HG03520 (cell line): ENCODE measurements around the gene MSRB1.
"Not testable (repeated sequence)": the region's sequence is repeated elsewhere in the genome, so short reads cannot be mapped to it uniquely, and the experiment has no call there.

Experiments
- ATAC-seq: cut with Tn5 transposase; IDR thresholded peaks from one replicate; pipeline ENCODE4 v1.9.1; 2021; ENCODE audit warnings: mild to moderate bottlenecking, moderate library complexity; ENCODE audit not compliant: unreplicated experiment

MSRB1 gene

DNA sequence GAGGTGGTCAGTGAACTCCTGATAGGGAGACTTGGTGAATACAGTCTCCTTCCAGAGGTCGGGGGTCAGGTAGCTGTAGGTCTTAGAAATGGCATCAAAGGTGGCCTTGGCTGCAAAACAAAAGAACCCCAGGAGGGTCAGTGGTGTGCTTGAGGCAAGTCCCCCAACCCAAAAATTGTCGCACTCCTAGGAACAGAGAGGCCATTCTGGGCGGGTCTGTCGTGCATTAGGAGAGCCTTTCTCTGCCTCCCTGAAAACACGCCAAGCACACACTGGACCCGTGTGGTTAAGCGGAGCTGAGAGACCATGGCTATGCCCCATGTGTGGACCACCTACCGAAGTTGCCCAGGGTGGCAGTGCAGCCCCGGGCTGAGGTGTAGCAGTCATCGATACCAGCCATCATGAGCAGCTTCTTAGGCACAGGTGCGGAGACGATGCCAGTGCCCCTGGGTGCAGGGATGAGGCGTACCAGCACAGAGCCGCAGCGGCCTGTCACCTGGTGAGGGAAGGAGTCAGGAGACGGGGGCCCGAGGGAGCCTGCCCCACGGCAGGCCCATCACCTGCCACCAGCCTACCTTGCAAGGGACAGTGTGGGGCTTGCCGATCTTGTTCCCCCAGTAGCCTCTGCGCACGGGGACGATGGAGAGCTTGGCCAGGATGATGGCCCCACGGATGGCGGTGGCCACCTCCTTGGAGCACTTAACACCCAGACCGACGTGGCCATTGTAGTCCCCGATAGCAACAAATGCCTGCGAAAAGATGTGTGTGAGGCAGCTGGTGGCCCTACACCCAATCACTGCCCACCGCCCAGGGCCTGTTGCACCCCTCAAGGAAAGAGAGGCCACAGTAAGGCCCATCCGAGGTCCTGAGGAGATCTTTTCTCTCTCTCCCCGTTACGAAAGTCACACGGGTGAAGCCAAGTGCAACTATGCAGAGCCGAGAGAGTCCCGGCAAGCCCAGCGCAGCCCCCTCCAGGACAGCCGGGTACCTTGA lies 19.5 kb upstream of the MSRB1 start:
- ATAC-seq, result not testable (repeated sequence)

DNA sequence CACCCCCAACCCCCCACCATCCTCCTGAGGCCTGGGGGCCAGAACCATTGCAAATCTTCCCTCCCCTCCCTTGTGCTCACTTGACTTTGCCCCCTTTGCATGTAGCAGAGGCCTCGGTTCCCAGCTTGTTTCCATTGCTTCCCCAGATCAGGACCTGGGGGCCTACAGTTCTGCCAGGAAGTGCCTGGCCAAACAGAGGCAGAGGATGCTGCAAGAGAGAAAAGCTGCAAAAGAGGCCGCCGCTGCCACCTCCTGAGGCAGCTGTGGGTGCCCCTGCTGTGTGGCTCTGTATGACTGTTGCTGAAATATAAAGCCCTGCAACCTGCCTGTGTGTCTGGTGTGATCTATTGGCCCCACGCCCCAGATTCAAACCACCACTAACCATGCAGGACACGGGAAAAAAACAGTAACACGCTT lies 18.7 kb upstream of the MSRB1 start:
- ATAC-seq, result no peak

DNA sequence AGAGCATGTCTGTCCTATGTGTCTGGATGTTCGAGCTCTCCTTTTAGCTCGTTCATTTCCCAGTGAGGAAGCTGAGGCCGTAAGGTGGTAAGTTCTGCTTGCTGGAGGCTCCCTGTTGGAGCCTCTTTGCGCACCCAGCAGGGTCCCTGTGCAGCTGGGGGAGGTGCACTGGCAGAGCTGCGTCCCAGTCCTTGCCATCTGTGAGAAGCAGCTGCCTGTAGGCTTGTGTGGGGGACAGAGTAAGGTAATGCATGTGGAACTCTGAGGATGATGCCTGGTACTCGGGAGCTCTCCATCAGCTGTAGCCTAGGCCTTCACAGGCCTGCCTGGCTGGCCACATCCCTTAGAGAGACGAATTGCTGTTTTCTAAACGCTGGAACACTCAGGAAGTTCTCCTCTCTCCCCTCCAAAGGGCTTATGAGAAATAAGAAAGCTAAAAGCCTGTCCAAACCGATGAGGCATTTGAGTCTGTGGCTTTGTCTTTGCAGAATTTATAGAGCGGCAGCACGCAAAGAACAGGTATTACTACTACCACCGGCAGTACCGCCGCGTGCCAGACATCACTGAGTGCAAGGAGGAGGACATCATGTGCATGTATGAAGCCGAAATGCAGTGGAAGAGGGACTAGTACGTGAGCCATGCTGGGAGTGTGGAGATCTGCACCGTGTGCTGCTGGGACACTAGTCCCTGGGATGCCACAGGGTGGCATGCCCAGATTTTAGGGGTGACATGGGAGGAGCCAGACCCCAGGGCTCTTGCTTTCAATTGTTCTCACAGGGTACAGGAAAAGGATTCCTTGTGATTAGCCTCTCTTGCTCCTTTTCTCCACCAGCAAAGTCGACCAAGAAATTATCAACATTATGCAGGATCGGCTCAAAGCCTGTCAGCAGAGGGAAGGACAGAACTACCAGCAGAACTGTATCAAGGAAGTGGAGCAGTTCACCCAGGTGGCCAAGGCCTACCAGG lies 17.9 kb upstream of the MSRB1 start:
- ATAC-seq, result no peak

DNA sequence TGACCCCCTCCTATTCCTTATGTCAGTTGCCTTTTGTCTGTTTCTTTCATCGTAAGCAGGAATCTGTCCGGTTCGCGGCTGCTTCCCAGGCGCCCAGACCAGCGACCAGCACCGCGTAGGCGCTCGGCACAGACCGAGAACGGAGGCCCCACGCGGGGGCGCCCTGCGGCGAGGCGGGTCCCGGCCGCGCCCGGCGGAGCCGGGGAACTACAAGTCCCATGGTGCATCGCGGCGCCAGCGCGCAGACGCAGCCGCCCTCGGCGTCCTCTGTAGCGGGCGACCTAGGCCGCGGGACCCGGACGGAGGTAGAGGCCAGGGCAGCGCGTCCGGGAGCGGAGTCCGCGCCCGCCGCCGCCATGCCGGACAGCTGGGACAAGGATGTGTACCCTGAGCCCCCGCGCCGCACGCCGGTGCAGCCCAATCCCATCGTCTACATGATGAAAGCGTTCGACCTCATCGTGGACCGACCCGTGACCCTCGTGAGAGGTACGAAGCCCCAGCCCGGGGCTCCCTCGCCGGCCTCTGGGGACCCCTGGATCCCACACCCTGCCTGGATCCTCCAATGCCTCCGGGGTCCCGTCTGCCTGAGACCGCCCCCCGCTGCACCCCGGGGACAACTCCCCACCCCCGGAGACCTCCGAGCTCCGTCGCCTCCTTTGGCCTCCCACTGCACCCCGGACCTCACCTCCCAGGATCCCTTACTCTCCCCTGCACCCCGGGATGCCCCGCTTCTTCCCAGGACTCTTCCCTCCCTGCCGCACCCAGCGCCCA lies 16.5 kb upstream of the MSRB1 start, which contains the start of gene NDUFB10:
Gene NDUFB10, plus strand, starts transcription at position 270 of the 771 bp plus-strand sequence. Its CDS starts 87 bp downstream, at position 357.
- ATAC-seq, result peak; percentile 67

DNA sequence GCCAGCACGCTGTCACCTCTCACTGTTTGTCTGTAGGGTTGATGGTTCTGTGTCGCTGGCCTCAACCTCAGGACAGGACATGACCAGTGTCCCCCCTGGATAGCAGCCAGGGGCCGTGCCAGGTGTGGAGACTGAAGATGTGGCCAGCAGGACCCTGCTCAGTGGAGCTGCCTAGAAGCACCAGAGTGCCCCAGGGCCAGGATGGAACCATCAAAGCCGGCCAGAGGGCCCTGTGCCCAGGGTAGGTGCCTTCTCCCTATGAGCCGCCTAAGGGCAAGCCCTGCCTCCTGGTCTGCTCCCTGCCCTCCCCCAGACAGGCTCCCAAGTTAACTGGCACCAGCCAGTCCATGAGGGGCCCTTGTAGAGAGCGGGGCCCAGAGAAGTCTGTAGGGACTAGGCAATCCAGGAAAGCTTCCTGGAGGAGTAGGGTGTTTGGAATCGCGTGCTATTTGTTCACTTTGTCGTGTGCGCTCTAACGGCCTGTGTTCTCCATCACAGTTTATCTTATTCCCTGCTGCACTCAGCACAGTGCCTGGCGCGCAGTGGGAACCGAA lies 15.8 kb upstream of the MSRB1 start:
- no peak for ATAC-seq

DNA sequence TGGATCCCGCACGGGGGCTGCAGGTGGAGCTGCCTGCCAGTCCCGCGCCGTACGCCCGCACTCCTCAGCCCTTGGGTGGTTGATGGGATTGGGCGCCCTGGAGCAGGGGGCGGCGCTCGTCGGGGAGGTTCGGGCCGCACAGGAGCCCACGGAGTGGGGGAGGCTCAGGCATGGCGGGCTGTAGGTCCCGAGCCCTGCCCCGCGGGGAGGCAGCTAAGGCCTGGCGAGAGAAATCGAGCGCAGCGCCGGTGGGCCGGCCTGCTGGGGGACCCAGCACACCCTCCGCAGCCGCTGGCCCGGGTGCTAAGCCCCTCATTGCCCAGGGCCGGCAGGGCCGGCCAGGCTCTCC lies 15.1 kb upstream of the MSRB1 start:
- ATAC-seq, result not testable (repeated sequence)

DNA sequence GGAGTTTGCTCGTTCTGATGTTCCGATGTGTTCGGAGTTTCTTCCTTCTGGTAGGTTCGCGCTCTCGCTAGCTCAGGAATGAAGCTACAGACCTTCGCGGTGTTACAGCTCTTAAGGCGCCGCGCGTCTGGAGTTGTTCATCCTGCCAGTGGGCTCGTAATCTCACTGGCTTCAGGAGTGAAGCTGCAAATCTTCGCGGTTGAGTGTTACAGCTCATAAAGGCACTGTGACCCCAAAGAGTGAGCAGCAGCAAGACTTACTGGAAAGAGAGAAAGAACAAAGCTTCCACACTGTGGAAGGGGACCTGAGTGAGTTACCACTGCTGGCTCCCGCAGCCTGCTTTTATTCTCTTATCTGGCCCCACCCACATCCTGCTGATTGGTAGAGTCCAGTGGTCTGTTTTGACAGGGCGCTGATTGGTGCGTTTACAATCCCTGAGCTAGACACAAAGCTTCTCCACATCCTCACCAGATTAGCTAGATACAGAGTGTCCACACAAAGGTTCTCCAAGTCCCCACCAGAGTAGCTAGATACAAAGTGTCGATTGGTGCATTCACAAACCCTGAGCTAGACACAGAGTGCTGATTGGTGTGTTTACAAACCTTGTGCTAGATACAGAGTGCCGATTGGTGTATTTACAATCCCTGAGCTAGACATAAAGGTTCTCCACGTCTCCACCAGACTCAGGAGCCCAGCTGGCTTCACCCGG lies 14.6 kb upstream of the MSRB1 start:
- not testable (repeated sequence) for ATAC-seq

DNA sequence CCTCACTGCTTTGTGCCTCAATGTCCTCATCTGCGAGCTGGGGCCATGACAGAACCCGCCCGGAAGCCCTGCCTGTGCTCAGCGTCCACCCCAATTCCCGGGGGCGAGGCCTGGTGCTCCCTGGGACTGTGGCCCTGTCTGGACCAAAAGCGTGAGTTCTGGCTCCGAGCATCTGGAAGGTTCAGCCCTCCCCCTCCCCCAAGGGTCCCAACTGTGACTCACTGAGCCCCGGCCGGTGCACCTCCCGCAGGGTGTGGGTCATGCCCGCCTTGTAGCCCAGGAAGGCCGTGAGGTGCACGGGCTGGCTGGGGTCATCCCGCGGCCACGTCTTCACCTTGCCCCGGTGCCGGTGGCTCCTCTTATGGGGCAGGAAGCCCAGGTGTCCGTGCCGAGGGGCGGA lies 10.7 kb upstream of the MSRB1 start:
- ATAC-seq, result no peak

DNA sequence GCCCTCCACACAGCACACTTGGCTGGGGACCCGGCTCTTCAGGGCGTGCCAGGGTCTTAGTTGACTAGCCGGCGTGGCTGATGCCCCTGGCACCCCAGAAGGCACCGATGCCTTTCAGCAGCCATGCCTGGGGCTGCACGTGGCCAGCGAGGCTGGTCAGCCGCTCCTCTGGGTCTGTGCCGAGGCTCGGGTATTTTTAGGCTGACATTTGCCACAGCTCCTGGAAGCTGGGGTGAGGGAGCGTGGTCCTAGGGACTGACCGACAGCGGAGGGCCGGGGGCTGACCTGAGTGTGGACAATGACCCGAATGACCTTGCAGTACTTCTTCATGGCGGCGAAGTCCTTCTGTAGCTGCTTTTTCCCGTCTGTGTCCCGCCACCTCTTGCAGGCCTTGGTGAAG lies 7.6 kb upstream of the MSRB1 start:
- no peak for ATAC-seq

DNA sequence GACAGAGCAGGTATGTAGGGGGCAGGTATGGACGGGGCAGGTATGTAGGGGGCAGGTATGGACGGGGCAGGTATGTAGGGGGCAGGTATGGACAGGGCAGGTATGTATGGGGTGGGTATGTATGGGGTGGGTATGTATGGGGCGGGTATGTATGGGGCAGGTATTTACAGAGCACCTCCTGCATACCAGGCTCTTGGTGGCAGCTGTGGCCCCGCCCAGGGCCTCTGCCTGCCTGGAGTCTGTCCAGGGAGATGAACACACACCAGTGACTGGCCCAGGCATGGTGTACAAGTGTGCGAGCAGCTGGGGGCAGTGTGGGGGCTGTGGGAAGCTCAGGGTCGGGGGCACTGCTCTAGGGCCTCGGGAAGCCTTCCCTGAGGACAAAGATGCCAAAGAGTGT lies 7.0 kb upstream of the MSRB1 start:
- ATAC-seq, result no peak

DNA sequence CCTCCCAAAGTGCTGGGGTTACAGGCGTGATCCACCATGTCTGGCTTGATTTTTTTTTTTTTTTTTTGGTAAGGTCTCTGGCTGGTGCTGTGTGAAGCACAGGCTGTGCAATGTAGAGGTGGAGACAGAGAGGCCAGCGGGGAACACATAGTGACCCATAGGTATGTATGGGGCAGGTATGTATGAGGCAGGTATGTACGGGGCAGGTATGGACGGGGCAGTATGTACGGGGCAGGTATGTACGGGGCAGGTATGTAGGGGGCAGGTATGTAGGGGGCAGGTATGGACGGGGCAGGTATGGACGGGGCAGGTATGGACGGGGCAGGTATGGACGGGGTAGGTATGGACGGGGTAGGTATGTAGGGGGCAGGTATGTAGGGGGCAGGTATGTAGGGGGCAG lies 6.5 kb upstream of the MSRB1 start:
- no peak for ATAC-seq

DNA sequence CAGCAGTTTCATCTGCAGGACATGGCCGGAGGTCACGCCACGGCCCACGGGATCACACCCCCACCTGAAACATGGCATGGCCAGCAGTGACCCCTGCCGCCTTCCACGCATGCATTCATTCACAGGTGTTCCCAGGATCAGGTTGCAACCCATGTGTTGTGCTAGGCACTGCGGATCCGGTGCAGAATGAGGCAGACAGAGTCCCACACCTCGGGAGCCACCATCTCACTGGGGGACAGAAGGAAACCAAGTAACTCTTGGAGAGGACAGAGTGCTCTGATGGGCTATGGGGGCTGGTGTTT lies 4.3 kb upstream of the MSRB1 start:
- no peak for ATAC-seq

DNA sequence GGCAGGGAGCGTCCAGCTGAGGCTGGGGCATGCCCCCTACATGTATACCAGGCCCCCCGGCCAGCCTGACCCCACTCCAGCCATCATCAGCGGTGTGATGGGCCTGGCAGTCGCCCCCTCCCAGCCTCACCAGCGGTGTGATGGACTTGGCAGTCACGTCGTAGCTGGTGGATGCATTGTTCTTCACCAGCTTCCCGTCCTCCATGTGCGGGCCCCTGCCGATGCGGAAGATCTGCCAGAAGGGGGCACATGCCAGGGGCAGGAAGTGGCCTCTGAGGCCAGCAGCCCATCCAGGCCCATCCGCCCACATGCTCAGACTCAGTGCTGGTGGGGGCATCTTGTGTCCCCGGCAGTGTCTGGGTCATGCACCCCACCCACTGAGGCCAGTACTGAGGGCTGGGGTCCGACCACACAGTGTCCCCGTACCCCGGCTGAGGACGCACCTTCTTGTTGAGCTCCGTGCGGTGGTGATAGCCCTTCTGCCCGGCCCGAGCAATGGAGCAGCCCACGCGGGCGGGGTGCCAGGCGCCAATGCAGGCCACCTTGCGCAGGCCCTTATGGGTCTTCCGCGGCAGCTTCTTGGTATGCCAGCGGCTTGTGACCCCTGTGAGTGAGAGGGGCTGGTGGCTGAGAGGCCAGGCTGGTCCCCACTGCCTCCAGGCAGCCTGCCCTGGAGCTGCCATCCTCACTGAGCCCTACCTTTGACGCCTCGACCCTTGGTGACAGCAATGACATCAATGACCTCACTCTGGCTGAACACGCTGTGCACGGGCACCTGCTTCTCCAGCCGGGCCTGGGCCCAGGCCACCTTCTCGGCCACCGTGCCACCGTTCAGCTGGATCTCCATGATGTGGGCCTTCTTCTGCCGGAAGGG lies 3.7 kb upstream of the MSRB1 start:
- ATAC-seq, result no peak

DNA sequence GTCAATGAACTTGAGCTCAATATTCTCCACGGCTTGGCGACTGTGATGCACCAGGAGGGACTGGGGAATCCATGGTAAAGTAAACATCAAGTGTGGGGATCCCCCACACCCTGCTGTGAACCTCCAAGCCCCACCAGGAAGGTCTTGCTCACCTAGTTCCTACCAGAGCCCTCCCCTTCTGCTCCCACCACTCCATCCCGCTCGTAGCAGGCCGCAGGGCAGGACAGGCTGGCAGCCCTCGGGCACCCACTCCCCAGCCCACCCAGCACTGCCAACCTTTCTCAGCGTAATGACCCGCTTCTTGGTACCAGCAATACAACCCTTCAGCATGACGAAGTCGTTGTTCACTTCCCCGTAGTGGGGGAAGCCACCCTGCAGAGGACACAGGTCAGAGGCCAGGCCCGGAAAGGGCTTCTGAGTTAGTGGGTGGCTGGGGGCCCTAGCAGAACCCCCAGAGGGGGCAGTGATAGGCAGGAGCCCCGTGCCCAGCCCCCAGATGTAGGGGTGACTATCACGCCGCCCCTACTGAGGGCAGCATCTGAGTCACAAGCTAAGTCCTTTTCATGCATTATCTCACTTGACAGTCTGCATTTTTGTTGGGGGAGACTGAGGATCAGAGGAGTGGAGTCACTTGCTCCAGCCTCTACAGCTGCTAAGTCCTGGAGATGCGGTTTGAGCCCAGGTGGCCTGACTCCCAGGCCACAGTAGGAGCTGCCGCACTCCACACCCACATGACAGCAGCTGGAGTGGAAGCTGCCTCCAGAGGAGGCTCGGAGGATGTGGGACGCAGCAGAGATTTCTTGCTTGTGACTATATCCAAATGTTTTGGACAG lies 2.8 kb upstream of the MSRB1 start:
- no peak for ATAC-seq

DNA sequence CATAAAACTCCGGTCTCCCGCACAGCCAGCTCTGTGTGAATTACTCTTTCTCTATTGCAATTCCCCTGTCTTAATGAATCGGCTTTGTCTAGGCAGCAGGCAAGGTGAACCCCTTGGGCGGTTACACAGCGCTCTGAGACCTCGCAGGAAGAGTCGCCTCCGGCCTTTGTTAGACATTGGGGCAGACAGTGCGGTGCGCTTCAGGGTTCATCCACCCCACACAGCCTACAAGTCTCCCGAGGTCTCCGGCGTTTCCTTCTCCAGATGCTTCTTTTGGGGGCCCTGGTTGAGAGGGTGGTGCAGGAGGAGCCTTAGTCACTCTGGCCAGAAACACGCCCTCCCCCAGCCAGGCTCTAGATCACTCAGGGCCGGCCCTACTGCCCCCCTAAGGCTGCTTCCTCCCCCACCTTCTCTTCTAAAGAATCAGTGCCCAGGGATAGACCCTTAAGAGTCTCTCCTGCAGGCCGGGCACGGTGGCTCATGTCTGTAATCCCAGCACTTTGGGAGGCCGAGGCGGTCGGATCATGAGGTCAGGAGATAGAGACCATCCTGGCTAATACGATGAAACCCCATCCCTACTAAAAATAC lies 1.7 kb upstream of the MSRB1 start:
- ATAC-seq, result no peak

DNA sequence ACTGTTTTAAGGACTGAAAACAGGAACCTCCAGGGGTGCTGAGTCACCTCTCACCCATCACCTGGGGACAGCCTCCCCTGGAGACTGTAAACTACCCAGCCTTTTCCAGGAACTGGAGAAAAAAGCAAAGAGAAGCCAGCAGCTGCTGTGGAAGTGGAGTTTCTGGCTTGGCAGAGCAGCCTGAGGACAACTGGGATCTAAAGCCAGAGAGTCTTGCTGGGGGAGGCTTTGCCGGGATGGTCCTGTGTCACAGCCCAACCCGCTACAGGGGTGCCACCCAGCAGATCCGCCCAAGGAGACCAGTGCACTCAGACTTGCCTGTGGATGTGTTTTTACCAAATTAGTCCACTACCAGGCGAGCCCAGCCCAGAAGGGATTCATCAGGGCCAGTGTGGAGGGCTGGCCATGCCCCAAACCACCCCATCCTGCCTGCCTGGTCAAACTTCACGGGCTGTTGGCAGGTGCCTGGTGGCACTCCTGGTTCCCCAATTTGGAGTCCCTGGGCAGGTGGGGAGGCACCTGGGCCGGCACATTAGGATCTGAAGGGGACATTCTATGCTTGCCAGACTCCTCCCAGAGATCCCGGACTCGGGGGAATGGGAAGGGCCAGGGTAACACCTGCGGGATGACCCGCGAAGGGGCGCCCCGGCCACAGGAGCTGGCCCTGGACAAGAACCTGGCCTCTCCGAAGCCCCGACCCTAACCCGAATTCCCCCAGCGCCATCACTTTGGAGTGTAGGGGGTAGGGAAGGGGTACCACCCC lies 771 bp downstream of the MSRB1 start:
- no peak for ATAC-seq
